Neural cell (in vitro differentiated cells): ENCODE data around the gene DNAJB6.

Source experiments
- EP300 ChIP-seq: fragments of 450-650 bp; conservative IDR thresholded peaks from 2 replicates; pipeline ENCODE4 v1.6.1; 2014; ENCODE audit warnings: antibody characterized with exemption, mild to moderate bottlenecking, moderate library complexity; ENCODE audit not compliant: poor library complexity, severe bottlenecking
- EZH2 ChIP-seq: fragments of 200-600, 300-800 bp; shearing (Covaris generic), sonication (generic); IDR thresholded peaks from 2 replicates; pipeline ENCODE4 v1.6.1; 2014; ENCODE audit warnings: antibody characterized with exemption, low read length, borderline replicate concordance, mild to moderate bottlenecking; ENCODE audit not compliant: insufficient read depth, poor library complexity, severe bottlenecking
- MXI1 ChIP-seq: fragments of 450-650 bp; conservative IDR thresholded peaks from 2 replicates; pipeline ENCODE4 v1.6.1; 2014; ENCODE audit warnings: antibody characterized with exemption, mild to moderate bottlenecking; ENCODE audit not compliant: poor library complexity, severe bottlenecking
- POLR2AphosphoS5 ChIP-seq: IDR thresholded peaks from 2 replicates; pipeline ENCODE4 v1.6.1; 2012
- RAD21 ChIP-seq: fragments of 450-650 bp; conservative IDR thresholded peaks from 2 replicates; pipeline ENCODE4 v1.6.1; 2014; ENCODE audit warnings: antibody characterized with exemption, mild to moderate bottlenecking, moderate library complexity
- SMC3 ChIP-seq: fragments of 450-650 bp; conservative IDR thresholded peaks from 2 replicates; pipeline ENCODE4 v1.6.1; 2014; ENCODE audit warnings: antibody characterized with exemption, mild to moderate bottlenecking, moderate library complexity; ENCODE audit not compliant: poor library complexity
- TAF1 ChIP-seq: IDR thresholded peaks from 2 replicates; pipeline ENCODE4 v1.6.1; 2012; ENCODE audit warnings: low read depth
- TF ChIP-seq, protein P1 (sequence below): fragments of 450-650 bp; IDR thresholded peaks from 2 replicates; pipeline ENCODE4 v1.5.1; 2014; ENCODE audit warnings: antibody characterized with exemption, mild to moderate bottlenecking, moderate library complexity; ENCODE audit not compliant: poor library complexity, severe bottlenecking
- TF ChIP-seq, protein P2 (sequence below): IDR thresholded peaks from 2 replicates; pipeline ENCODE4 v1.6.1; 2012; ENCODE audit warnings: borderline replicate concordance

DNA sequence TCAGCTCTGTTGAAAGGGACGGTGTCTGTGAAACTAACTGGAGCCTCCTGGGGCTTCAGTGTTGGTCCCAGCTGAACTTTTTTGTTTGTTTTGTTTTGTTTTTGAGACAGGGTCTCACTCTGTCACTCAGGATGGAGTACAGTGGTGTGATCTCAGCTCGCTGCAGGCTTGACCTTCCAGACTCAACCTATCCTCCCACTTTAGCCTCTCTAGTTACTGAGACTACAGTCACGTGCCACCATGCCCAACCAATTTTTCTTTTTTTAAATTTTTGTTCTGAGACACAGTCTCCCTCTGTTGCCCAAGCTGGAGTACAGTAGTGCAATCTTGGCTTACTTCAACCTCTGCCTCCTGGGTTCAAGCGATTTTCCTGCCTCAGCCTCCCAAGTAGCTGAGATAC is 13.4 kb upstream of the DNAJB6 start:
- TF ChIP-seq, protein P1, sequence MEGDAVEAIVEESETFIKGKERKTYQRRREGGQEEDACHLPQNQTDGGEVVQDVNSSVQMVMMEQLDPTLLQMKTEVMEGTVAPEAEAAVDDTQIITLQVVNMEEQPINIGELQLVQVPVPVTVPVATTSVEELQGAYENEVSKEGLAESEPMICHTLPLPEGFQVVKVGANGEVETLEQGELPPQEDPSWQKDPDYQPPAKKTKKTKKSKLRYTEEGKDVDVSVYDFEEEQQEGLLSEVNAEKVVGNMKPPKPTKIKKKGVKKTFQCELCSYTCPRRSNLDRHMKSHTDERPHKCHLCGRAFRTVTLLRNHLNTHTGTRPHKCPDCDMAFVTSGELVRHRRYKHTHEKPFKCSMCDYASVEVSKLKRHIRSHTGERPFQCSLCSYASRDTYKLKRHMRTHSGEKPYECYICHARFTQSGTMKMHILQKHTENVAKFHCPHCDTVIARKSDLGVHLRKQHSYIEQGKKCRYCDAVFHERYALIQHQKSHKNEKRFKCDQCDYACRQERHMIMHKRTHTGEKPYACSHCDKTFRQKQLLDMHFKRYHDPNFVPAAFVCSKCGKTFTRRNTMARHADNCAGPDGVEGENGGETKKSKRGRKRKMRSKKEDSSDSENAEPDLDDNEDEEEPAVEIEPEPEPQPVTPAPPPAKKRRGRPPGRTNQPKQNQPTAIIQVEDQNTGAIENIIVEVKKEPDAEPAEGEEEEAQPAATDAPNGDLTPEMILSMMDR = no peak
- TF ChIP-seq POLR2AphosphoS5 (no peak), EP300 (no peak), TAF1 (no peak), MXI1 (no peak), EZH2 (no peak), SMC3 (no peak), RAD21 (no peak)
- TF ChIP-seq, protein P2, sequence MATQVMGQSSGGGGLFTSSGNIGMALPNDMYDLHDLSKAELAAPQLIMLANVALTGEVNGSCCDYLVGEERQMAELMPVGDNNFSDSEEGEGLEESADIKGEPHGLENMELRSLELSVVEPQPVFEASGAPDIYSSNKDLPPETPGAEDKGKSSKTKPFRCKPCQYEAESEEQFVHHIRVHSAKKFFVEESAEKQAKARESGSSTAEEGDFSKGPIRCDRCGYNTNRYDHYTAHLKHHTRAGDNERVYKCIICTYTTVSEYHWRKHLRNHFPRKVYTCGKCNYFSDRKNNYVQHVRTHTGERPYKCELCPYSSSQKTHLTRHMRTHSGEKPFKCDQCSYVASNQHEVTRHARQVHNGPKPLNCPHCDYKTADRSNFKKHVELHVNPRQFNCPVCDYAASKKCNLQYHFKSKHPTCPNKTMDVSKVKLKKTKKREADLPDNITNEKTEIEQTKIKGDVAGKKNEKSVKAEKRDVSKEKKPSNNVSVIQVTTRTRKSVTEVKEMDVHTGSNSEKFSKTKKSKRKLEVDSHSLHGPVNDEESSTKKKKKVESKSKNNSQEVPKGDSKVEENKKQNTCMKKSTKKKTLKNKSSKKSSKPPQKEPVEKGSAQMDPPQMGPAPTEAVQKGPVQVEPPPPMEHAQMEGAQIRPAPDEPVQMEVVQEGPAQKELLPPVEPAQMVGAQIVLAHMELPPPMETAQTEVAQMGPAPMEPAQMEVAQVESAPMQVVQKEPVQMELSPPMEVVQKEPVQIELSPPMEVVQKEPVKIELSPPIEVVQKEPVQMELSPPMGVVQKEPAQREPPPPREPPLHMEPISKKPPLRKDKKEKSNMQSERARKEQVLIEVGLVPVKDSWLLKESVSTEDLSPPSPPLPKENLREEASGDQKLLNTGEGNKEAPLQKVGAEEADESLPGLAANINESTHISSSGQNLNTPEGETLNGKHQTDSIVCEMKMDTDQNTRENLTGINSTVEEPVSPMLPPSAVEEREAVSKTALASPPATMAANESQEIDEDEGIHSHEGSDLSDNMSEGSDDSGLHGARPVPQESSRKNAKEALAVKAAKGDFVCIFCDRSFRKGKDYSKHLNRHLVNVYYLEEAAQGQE = no peak
